Measurements from ENCODE around the gene NCOA7.

NCOA7 gene

DNA sequence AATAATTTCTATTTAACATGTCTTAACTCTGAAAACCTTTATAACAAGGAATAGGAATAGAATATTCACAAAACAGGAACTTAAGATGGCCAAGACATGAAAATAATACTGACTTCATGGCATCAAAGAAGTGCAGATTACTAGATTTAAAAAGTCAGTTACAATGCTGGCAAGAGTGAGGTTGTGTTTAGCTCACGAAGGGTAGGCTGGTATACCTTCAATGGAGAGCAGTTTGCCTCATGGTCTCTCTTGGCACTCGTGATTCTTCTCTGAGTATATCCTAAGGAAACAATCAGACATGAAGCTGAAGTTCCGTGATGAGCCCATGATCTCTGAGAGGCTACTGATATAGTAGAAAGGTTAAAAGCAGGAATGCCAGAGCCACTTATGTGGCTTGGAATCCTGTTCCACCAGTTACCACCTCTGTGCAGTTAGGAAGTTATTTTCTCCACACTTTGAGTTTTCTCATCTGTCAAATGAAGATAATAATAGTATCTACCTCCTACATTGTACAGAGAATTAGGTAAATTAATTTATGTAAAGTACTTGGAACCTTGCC, 7.2 kb downstream of the NCOA7 start:
- H3F3A ChIP-seq (ENCODE audit: control insufficient read depth, insufficient read depth): peaks cover 29% of the 10 kb centered on the region
- no peaks in the 10 kb centered on the region for H3K9me2 ChIP-seq (replicated peaks; ENCODE audit: control insufficient read depth, low read length)
- peak overlapping the region; percentile 100 for H3K4me2 ChIP-seq (ENCODE audit: low read length)
- peak overlapping the region; percentile 93 for H3K27ac ChIP-seq (ENCODE audit: low read depth, low read length)
- H3K79me2 ChIP-seq (ENCODE audit: control insufficient read depth, low read length): peaks cover 93% of the 10 kb centered on the region
- TF ChIP-seq EZH2phosphoT487 (IDR thresholded peaks at IDR 0.05; ENCODE audit: borderline replicate concordance, low read length): no peak
- TF ChIP-seq, protein P1, sequence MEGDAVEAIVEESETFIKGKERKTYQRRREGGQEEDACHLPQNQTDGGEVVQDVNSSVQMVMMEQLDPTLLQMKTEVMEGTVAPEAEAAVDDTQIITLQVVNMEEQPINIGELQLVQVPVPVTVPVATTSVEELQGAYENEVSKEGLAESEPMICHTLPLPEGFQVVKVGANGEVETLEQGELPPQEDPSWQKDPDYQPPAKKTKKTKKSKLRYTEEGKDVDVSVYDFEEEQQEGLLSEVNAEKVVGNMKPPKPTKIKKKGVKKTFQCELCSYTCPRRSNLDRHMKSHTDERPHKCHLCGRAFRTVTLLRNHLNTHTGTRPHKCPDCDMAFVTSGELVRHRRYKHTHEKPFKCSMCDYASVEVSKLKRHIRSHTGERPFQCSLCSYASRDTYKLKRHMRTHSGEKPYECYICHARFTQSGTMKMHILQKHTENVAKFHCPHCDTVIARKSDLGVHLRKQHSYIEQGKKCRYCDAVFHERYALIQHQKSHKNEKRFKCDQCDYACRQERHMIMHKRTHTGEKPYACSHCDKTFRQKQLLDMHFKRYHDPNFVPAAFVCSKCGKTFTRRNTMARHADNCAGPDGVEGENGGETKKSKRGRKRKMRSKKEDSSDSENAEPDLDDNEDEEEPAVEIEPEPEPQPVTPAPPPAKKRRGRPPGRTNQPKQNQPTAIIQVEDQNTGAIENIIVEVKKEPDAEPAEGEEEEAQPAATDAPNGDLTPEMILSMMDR (IDR thresholded peaks at IDR 0.05; ENCODE audit: low read depth, low read length, poor library complexity, severe bottlenecking): no peak
- no peaks in the 10 kb centered on the region for H3K27me3 ChIP-seq (ENCODE audit: control insufficient read depth, low read length)
- H3K36me3 ChIP-seq (ENCODE audit: control insufficient read depth, low read length): peaks cover 75% of the 10 kb centered on the region
- H3K9me3 ChIP-seq (ENCODE audit: control insufficient read depth, insufficient read depth, low read length): no peaks in the 10 kb centered on the region
- H3K4me3 ChIP-seq (ENCODE audit: low read length): peak overlapping the region; percentile 64
- no peaks in the 10 kb centered on the region for H4K20me1 ChIP-seq (ENCODE audit: control insufficient read depth, insufficient read depth, low read depth, low read length)
- H3K4me1 ChIP-seq (ENCODE audit: control insufficient read depth, low read length): peaks cover 95% of the 10 kb centered on the region

DNA sequence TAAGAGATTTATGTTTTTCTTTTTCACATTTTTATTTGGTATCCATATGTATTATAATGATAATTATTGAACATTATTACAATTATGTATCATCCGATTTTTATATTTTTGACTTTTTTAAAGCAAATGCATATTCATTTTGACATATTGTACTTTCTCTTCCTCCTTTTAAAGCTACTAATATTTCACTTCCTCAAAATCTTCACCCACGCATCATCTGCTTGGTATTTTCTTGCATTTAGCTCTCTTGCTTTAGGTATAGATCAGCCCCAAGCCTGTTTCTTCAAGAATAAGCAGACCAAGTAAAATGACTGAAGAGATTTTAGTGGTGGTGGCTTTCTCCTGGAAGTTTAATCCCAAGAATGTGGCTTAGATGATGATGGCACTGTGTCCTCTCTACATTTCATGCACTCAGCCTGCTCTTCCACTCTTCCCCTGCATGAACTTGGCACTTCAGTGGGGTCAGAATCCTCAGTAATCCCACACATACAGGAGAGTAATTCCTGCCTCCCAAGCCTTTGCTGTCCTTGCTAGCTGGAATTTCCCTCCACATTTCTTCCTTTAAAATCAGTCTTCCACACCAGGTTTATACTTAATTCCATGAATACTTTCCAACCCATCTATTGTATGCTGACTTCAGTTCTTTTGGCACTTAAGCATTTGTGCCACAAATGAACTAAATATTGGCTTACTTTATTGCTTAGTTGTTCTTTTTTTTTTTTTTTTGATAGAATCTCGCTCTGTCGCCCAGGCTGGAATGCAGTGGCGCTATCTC, 8.2 kb downstream of the NCOA7 start:
- TF ChIP-seq EZH2phosphoT487 (IDR thresholded peaks at IDR 0.05; ENCODE audit: borderline replicate concordance, low read length): no peak
- TF ChIP-seq, protein P1 (IDR thresholded peaks at IDR 0.05; ENCODE audit: low read depth, low read length, poor library complexity, severe bottlenecking): no peak
- Histone ChIP-seq H3K79me2 (ENCODE audit: control insufficient read depth, low read length) (peaks cover 93% of the 10 kb centered on the region), H3K4me3 (ENCODE audit: low read length) (peak overlapping the region; percentile 70), H3K36me3 (ENCODE audit: control insufficient read depth, low read length) (peaks cover 77% of the 10 kb centered on the region), H3F3A (ENCODE audit: control insufficient read depth, insufficient read depth) (peaks cover 31% of the 10 kb centered on the region), H3K4me1 (ENCODE audit: control insufficient read depth, low read length) (peaks cover 95% of the 10 kb centered on the region), H4K20me1 (ENCODE audit: control insufficient read depth, insufficient read depth, low read depth, low read length) (no peaks in the 10 kb centered on the region), H3K27me3 (ENCODE audit: control insufficient read depth, low read length) (no peaks in the 10 kb centered on the region), H3K27ac (ENCODE audit: low read depth, low read length) (peak overlapping the region; percentile 93), H3K9me3 (ENCODE audit: control insufficient read depth, insufficient read depth, low read length) (no peaks in the 10 kb centered on the region), H3K4me2 (ENCODE audit: low read length) (peak overlapping the region; percentile 100), H3K9me2 (replicated peaks; ENCODE audit: control insufficient read depth, low read length) (no peaks in the 10 kb centered on the region)

DNA sequence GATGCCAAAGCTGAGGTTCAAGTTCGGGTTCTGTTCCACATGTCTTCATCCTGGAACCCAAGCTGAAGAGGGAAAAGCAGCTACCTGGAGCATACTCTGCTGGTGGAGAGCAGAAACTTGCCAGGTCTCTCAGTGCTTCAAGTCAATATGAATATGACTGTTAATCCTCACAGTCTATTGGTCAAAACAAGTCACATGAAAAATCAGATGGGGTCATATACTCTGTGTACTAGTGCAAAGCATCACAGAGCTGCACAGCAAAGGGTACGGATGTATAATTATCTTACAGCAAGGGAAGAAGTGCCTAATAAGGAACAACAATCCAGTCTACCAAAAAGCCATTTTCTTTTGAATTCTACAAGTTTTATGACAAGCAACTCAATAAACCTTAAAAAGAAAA, 11.6 kb downstream of the NCOA7 start:
- no peak for TF ChIP-seq EZH2phosphoT487 (IDR thresholded peaks at IDR 0.05; ENCODE audit: borderline replicate concordance, low read length)
- TF ChIP-seq, protein P1 (IDR thresholded peaks at IDR 0.05; ENCODE audit: low read depth, low read length, poor library complexity, severe bottlenecking): no peak
- H3K4me1 ChIP-seq (ENCODE audit: control insufficient read depth, low read length): peaks cover 93% of the 10 kb centered on the region
- peak overlapping the region; percentile 42 for H3K4me3 ChIP-seq (ENCODE audit: low read length)
- no peaks in the 10 kb centered on the region for H3K9me2 ChIP-seq (replicated peaks; ENCODE audit: control insufficient read depth, low read length)
- H3K4me2 ChIP-seq (ENCODE audit: low read length): peak overlapping the region; percentile 52
- peaks cover 92% of the 10 kb centered on the region for H3K79me2 ChIP-seq (ENCODE audit: control insufficient read depth, low read length)
- no peaks in the 10 kb centered on the region for H4K20me1 ChIP-seq (ENCODE audit: control insufficient read depth, insufficient read depth, low read depth, low read length)
- peaks cover 75% of the 10 kb centered on the region for H3K36me3 ChIP-seq (ENCODE audit: control insufficient read depth, low read length)
- H3F3A ChIP-seq (ENCODE audit: control insufficient read depth, insufficient read depth): peaks cover 20% of the 10 kb centered on the region
- no peaks in the 10 kb centered on the region for H3K27me3 ChIP-seq (ENCODE audit: control insufficient read depth, low read length)
- H3K9me3 ChIP-seq (ENCODE audit: control insufficient read depth, insufficient read depth, low read length): no peaks in the 10 kb centered on the region
- H3K27ac ChIP-seq (ENCODE audit: low read depth, low read length): peak overlapping the region; percentile 43
